ENCODE results near the gene GASK1A.

DNA sequence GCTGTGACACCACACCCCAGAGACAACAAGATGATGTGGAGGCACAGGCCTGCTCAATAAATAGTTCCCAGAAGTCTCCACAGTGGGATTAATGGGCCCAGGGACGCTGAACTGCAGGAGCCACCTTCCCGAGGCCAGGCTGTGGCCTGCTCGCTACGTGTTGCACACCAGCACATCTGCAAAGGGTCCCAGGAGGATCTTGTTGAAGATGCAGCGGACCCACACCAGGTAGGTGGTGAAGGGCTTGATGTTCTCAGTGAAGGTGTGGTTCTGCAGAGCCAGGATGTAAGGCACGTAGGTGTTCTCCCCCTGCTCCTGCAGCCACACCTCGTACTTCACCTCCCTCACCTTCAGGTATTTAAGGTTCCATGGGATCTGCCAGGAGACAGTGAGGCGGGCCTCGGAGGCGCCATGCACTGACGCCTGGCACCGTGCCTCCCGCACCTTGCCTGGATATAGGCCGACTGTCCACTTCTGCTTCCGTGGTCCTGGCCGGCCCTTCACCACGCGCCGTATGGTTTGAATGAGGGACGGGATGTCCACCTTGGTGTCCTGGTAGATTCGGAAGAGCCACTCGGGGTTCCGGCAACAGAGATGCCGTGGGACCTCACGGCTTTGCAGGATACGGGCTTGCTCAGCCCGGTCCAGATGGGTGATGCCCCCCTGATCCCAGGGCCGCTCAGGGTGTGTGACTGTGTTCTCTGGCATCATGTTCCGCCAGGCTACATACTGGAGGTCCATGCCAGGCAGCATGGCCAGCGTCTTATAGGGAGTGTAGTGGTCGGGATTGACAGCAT lies 100.6 kb downstream of the GASK1A start:
- TF ChIP-seq, protein P1, sequence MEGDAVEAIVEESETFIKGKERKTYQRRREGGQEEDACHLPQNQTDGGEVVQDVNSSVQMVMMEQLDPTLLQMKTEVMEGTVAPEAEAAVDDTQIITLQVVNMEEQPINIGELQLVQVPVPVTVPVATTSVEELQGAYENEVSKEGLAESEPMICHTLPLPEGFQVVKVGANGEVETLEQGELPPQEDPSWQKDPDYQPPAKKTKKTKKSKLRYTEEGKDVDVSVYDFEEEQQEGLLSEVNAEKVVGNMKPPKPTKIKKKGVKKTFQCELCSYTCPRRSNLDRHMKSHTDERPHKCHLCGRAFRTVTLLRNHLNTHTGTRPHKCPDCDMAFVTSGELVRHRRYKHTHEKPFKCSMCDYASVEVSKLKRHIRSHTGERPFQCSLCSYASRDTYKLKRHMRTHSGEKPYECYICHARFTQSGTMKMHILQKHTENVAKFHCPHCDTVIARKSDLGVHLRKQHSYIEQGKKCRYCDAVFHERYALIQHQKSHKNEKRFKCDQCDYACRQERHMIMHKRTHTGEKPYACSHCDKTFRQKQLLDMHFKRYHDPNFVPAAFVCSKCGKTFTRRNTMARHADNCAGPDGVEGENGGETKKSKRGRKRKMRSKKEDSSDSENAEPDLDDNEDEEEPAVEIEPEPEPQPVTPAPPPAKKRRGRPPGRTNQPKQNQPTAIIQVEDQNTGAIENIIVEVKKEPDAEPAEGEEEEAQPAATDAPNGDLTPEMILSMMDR (conservative IDR thresholded peaks at IDR 0.05 in 1 of 2, IDR thresholded peaks at IDR 0.05 in 1 of 2; ENCODE audit: extremely low read depth in 1 of 2, insufficient read depth in 1 of 2, low read depth in 1 of 2, low read length in 2 of 2): no peak
- TF ChIP-seq EZH2 (IDR thresholded peaks at IDR 0.05; ENCODE audit: borderline replicate concordance, low read length): no peak

Measured in mammary epithelial cell (primary cell).